ENCODE results near the gene BHLHE40. TPM values are rescaled to one million over a fixed set of nuclear protein-coding genes. Genes with fewer than 3 reads are reported as not detected.

BHLHE40 gene
- total RNA-seq, 1 donor from 2014 or later: 347 TPM

DNA sequence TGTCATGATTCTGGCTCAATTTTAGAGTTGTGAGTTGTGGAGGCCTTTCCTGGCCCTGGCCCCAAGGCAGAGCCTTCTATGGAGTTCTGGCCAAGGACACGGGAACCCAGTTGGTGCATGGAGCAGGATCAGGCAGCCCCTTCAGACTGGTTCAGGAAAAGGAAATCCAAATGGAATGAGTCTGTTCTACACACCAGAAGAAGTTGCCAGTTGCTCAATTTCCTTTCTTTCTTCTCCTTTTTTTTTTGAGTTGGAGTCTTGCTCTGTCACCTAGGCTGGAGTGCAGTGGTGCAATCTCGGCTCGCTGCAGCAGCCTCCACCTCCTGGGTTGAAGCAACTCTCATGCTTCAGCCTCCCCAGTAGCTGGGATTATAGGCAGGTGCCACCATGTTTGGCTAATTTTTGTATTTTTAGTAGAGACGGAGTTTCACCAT lies 28.9 kb upstream of the BHLHE40 start:
- Histone ChIP-seq H3K27ac (no peak overlapping the region), H3K4me3 (no peak overlapping the region), H3K4me1 (peaks cover 12% of the 10 kb centered on the region), H3K27me3 (no peaks in the 10 kb centered on the region), H3K9me3 (no peaks in the 10 kb centered on the region), H3K36me3 (no peaks in the 10 kb centered on the region)
- no peak for DNase-seq (ENCODE audit: extremely low spot score in 2 of 2)
- TF ChIP-seq, protein P1, sequence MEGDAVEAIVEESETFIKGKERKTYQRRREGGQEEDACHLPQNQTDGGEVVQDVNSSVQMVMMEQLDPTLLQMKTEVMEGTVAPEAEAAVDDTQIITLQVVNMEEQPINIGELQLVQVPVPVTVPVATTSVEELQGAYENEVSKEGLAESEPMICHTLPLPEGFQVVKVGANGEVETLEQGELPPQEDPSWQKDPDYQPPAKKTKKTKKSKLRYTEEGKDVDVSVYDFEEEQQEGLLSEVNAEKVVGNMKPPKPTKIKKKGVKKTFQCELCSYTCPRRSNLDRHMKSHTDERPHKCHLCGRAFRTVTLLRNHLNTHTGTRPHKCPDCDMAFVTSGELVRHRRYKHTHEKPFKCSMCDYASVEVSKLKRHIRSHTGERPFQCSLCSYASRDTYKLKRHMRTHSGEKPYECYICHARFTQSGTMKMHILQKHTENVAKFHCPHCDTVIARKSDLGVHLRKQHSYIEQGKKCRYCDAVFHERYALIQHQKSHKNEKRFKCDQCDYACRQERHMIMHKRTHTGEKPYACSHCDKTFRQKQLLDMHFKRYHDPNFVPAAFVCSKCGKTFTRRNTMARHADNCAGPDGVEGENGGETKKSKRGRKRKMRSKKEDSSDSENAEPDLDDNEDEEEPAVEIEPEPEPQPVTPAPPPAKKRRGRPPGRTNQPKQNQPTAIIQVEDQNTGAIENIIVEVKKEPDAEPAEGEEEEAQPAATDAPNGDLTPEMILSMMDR (IDR thresholded peaks at IDR 0.05): no peak
- TF ChIP-seq POLR2A (IDR thresholded peaks at IDR 0.05) (no peak), POLR2AphosphoS5 (IDR thresholded peaks at IDR 0.05; ENCODE audit: insufficient read depth in 1 of 2, low read depth in 1 of 2) (no peak)
- intact Hi-C loops (cut with DNase I): no loop called here

DNA sequence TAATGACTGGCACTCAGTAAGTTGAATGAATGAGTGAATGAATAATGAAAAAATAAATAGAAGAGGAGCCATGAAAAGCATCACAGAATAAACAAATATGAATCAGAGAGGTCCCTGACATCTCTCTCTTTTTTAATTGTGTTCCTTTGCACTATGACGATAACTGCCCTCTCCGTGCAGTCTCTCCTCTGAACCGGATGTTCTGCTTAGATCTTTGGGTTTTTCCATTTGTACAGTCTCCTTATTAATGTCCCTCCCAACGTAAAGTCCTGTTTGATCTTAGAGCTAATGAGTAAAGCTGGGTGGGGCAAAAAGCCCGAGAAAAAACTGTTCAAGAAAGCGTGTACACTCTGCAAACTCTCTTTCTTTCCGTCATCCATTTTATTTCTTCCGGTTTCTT lies 28.3 kb upstream of the BHLHE40 start:
- no peaks in the 10 kb centered on the region for H3K9me3 ChIP-seq
- H3K4me3 ChIP-seq: no peak overlapping the region
- H3K4me1 ChIP-seq: peaks cover 12% of the 10 kb centered on the region
- H3K27ac ChIP-seq: no peak overlapping the region
- DNase-seq (ENCODE audit: extremely low spot score in 2 of 2): no peak
- TF ChIP-seq, protein P1 (IDR thresholded peaks at IDR 0.05): no peak
- no peak for TF ChIP-seq POLR2AphosphoS5 (IDR thresholded peaks at IDR 0.05; ENCODE audit: insufficient read depth in 1 of 2, low read depth in 1 of 2)
- TF ChIP-seq POLR2A (IDR thresholded peaks at IDR 0.05): no peak
- H3K36me3 ChIP-seq: no peaks in the 10 kb centered on the region
- H3K27me3 ChIP-seq: no peaks in the 10 kb centered on the region
- intact Hi-C loops (cut with DNase I): no loop called here

DNA sequence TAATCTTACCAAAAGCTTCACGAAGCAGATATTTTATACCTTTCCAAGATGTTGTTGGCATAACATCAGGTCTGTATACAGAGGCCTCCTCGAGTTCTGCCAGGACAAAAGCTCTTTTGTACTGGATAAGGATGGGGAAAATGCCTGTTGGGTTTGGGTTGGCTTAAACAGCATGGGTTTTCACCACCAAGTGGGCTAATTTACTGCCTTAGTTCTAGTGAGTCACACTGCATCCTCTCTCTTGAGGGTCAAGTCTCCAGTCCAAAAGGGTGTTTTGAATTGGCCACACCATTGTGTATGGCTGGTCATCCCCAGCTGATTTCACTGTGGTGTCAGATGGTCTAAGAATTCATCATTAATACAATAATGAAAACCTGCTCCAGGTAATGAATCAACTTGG lies 26.1 kb upstream of the BHLHE40 start:
- DNase-seq (ENCODE audit: extremely low spot score in 2 of 2): no peak
- Histone ChIP-seq H3K9me3 (no peaks in the 10 kb centered on the region), H3K36me3 (no peaks in the 10 kb centered on the region), H3K27me3 (no peaks in the 10 kb centered on the region), H3K4me1 (peaks cover 12% of the 10 kb centered on the region), H3K4me3 (no peak overlapping the region), H3K27ac (no peak overlapping the region)
- intact Hi-C loops (cut with DNase I): no loop called here
- no peak for TF ChIP-seq POLR2AphosphoS5 (IDR thresholded peaks at IDR 0.05; ENCODE audit: insufficient read depth in 1 of 2, low read depth in 1 of 2)
- TF ChIP-seq, protein P1 (IDR thresholded peaks at IDR 0.05): no peak
- TF ChIP-seq POLR2A (IDR thresholded peaks at IDR 0.05): no peak

DNA sequence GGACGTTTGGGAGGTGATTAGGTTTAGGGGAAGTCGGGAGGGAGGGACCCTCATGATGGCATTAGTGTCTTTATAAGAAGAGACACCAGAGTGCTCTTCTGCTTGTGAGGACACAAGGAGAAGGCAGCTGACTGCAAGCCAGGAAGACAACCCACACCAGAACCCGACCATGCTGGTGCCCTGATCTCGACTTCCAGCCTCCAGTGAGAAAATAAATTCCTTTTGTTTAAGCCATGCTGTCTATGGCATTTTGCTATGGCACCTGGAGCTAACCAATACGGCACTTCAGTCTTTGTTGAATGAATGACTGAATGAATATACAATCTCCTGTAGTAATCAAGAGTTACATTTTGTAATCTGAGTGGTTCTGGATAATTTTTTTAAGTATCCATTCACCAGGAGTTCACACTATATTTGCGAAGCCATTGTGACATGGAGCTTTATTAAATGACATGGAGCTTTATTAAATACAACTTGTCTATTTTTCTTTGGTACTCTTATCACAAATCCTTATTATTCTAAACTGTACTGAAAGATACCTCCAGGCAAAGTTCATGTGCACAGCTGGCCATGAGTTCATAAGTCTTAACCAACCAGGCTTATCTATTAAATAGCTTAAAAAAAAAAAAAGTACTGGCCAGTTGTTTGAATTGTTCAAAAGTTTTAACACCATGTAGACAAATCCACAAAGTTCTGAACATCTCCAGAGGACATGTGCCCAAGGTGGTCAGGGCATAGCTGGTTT lies 24.8 kb upstream of the BHLHE40 start:
- TF ChIP-seq POLR2AphosphoS5 (IDR thresholded peaks at IDR 0.05; ENCODE audit: insufficient read depth in 1 of 2, low read depth in 1 of 2) (no peak), POLR2A (IDR thresholded peaks at IDR 0.05) (no peak)
- TF ChIP-seq, protein P1 (IDR thresholded peaks at IDR 0.05): no peak
- Histone ChIP-seq H3K36me3 (no peaks in the 10 kb centered on the region), H3K27ac (no peak overlapping the region), H3K4me3 (no peak overlapping the region), H3K9me3 (no peaks in the 10 kb centered on the region), H3K4me1 (no peaks in the 10 kb centered on the region), H3K27me3 (no peaks in the 10 kb centered on the region)
- intact Hi-C loops (cut with DNase I): no loop called here
- DNase-seq (ENCODE audit: extremely low spot score in 2 of 2): no peak

DNA sequence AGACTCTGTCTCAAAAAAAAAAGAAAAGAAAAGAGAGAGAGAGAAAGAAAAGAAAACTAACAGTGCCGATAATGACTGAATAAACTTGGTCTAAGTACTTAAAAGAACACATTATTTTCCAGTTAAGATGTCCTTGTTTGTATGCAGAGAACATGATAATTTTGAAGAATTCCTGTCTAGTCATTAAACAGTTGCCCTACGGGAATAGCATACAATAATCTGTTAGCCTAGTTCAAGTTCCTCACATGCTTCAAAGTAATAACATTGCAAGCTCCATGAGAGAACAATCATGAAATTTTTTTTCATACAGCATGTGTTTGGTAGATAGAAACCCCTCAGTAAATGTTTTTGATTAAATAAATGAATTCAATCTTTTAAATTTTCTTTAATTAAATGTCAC lies 23.1 kb upstream of the BHLHE40 start:
- H3K9me3 ChIP-seq: no peaks in the 10 kb centered on the region
- H3K4me1 ChIP-seq: no peaks in the 10 kb centered on the region
- H3K36me3 ChIP-seq: no peaks in the 10 kb centered on the region
- TF ChIP-seq, protein P1 (IDR thresholded peaks at IDR 0.05): no peak
- TF ChIP-seq POLR2AphosphoS5 (IDR thresholded peaks at IDR 0.05; ENCODE audit: insufficient read depth in 1 of 2, low read depth in 1 of 2): no peak
- TF ChIP-seq POLR2A (IDR thresholded peaks at IDR 0.05): no peak
- no peak overlapping the region for H3K4me3 ChIP-seq
- intact Hi-C loops (cut with DNase I): no loop called here
- H3K27ac ChIP-seq: no peak overlapping the region
- H3K27me3 ChIP-seq: no peaks in the 10 kb centered on the region
- no peak for DNase-seq (ENCODE audit: extremely low spot score in 2 of 2)
